ENCODE results near the gene PRKG1. TPM values are rescaled to one million over a fixed set of nuclear protein-coding genes. Genes with fewer than 3 reads are reported as not detected.

The PRKG1 gene
- polyA plus RNA-seq, 3 donors, result not detected

GRCh38 chr10:51766423-51767102 lies 692.3 kb downstream of the PRKG1 start:
- Mint-ChIP-seq H3K4me3 (no peak overlapping the region), H3K27me3 (ENCODE audit: low read depth in 3 of 3) (no peaks in the 10 kb centered on the region)

DNA sequence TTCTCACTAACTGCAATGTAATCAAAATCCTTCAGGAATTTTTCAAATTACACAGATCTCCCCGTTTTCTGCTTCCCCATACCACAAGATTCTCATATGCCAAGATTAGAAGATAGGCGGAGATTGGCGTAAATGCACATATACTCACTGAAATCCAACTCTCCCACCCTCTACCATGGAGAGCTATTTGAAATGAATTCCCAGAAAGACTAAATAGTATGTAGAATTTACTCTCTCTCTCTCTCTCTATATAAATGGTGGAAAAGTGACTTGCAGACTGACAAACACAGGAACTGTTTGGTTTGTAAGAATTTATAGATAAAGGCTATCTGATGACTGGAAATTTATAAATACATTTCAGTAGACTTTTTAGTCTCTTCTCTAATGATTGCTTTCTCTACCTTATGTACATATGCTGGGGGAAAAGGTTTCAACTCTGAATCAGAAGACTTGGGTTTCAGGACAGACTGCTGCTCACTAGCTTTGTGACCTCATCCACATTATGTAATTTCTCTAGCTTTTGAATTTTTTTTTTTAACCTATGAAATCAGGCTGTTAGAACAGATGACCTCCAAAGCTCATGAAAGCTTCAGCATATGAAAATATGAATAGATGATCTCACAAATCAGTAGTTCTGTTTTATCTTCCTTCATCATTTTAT lies 692.9 kb downstream of the PRKG1 start:
- H3K9me3 ChIP-seq (replicated peaks in 1 of 2; ENCODE audit: control insufficient read depth in 1 of 2, insufficient read depth in 1 of 2, low read length in 2 of 2), result peaks cover 3 to 4% of the 10 kb centered on the region in 2 donors
- no peak overlapping the region for H3K4me2 ChIP-seq (replicated peaks; ENCODE audit: extremely low read depth, low read length, poor library complexity, severe bottlenecking)
- Mint-ChIP-seq H3K36me3 (no peaks in the 10 kb centered on the region), H3K27me3 (ENCODE audit: low read depth in 3 of 3) (no peaks in the 10 kb centered on the region), H3K4me3 (no peak overlapping the region), H3K9me3 (peaks cover 0 to 4% (median 2%) of the 10 kb centered on the region in 7 donors), H3K27ac (no peak overlapping the region), H3K4me1 (no peaks in the 10 kb centered on the region)
- no peak for DNase-seq
- no peaks in the 10 kb centered on the region for H3K79me2 ChIP-seq (ENCODE audit: insufficient read depth, low read length)
- H4K20me1 ChIP-seq (ENCODE audit: insufficient read depth, low read length), result no peaks in the 10 kb centered on the region
- no peak for TF ChIP-seq CTCF (IDR thresholded peaks at IDR 0.05)
- no CpG with 5 or more reads among the region's 3 CpGs for WGBS (ENCODE audit: insufficient coverage)
- intact Hi-C loops (cut with micrococcal nuclease), result no loop called here
- H3K4me3 ChIP-seq (replicated peaks in 1 of 3; ENCODE audit: low read depth in 2 of 3, low read length in 3 of 3), result no peak overlapping the region
- no peaks in the 10 kb centered on the region for H3K36me3 ChIP-seq (replicated peaks in 1 of 2; ENCODE audit: control insufficient read depth in 1 of 2, insufficient read depth in 2 of 2, low read length in 2 of 2)
- H2AFZ ChIP-seq (ENCODE audit: insufficient read depth, low read depth, low read length, poor library complexity, severe bottlenecking), result no peak overlapping the region
- no peaks in the 10 kb centered on the region for H3K4me1 ChIP-seq (ENCODE audit: control insufficient read depth in 1 of 2, insufficient read depth in 2 of 2, low read length in 2 of 2)
- H3K9ac ChIP-seq (ENCODE audit: insufficient read depth, low read length, poor library complexity, severe bottlenecking), result no peak overlapping the region
- no peak overlapping the region for H3K27ac ChIP-seq (ENCODE audit: low read depth in 1 of 2, low read length in 2 of 2)
- no peaks in the 10 kb centered on the region for H3K27me3 ChIP-seq (ENCODE audit: control insufficient read depth in 2 of 2, insufficient read depth in 2 of 2, low read length in 2 of 2)

More at GRCh38 chr10:51766423-51767102, 692.3 kb downstream of the PRKG1 start:
- no peak overlapping the region for H3K4me2 ChIP-seq (replicated peaks; ENCODE audit: extremely low read depth, low read length, poor library complexity, severe bottlenecking)
- H3K27ac ChIP-seq (ENCODE audit: low read depth in 1 of 2, low read length in 2 of 2), result no peak overlapping the region
- no peaks in the 10 kb centered on the region for H4K20me1 ChIP-seq (ENCODE audit: insufficient read depth, low read length)
- H3K79me2 ChIP-seq (ENCODE audit: insufficient read depth, low read length), result no peaks in the 10 kb centered on the region
- intact Hi-C loops (cut with micrococcal nuclease), result no loop called here
- H3K4me3 ChIP-seq (replicated peaks in 1 of 3; ENCODE audit: low read depth in 2 of 3, low read length in 3 of 3), result no peak overlapping the region
- H3K36me3 Mint-ChIP-seq, result no peaks in the 10 kb centered on the region
- H3K27me3 ChIP-seq (ENCODE audit: control insufficient read depth in 2 of 2, insufficient read depth in 2 of 2, low read length in 2 of 2), result no peaks in the 10 kb centered on the region
- H3K9me3 Mint-ChIP-seq, result peaks cover 0 to 4% (median 2%) of the 10 kb centered on the region in 7 donors
- no peak overlapping the region for H3K27ac Mint-ChIP-seq
- no peak overlapping the region for H3K9ac ChIP-seq (ENCODE audit: insufficient read depth, low read length, poor library complexity, severe bottlenecking)
- DNase-seq, result no peak
- no peaks in the 10 kb centered on the region for H3K36me3 ChIP-seq (replicated peaks in 1 of 2; ENCODE audit: control insufficient read depth in 1 of 2, insufficient read depth in 2 of 2, low read length in 2 of 2)
- H3K9me3 ChIP-seq (replicated peaks in 1 of 2; ENCODE audit: control insufficient read depth in 1 of 2, insufficient read depth in 1 of 2, low read length in 2 of 2), result peaks cover 3 to 4% of the 10 kb centered on the region in 2 donors
- TF ChIP-seq CTCF (IDR thresholded peaks at IDR 0.05), result no peak
- no peak overlapping the region for H2AFZ ChIP-seq (ENCODE audit: insufficient read depth, low read depth, low read length, poor library complexity, severe bottlenecking)
- WGBS (ENCODE audit: insufficient coverage), result no CpG with 5 or more reads among the region's 3 CpGs
- no peaks in the 10 kb centered on the region for H3K4me1 ChIP-seq (ENCODE audit: control insufficient read depth in 1 of 2, insufficient read depth in 2 of 2, low read length in 2 of 2)
- no peaks in the 10 kb centered on the region for H3K4me1 Mint-ChIP-seq
